GM15510 (cell line): Measurements from ENCODE around the gene KANK4.

Experiments
- POLR2A ChIP-seq: IDR thresholded peaks from 3 replicates; pipeline ENCODE4 v1.6.1; 2011; ENCODE audit warnings: borderline replicate concordance; ENCODE audit not compliant: insufficient read length; ENCODE audit errors: extremely low read depth

Gene KANK4

GRCh38 chr1:62317021-62317768 lies 2.0 kb downstream of the KANK4 start:
- no peak for TF ChIP-seq POLR2A

- TF ChIP-seq POLR2A, result no peak
These were observed 3.1 kb downstream of the KANK4 start for GRCh38 chr1:62316135-62316534.

DNA sequence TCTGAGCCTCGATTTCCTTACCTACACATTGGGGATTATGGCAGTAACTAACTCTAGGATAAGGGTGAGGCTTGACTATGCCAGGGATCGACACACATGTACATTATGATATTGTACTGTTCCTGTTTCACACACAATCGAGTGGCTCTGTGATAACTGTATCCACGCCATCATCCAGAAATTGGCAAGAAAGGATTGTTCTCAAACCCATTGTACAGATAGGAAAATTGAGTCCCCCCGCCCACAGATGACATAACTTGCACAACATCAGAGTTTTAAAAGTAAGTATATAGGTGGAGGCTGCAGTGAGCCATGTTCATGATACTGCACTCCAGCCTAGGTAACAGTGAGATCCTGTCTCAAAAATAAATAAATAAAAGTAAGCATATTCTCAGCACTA lies 3.8 kb downstream of the KANK4 start:
- TF ChIP-seq POLR2A, result no peak

- TF ChIP-seq POLR2A, result no peak
These were observed 4.5 kb downstream of the KANK4 start for GRCh38 chr1:62314454-62315350.

DNA sequence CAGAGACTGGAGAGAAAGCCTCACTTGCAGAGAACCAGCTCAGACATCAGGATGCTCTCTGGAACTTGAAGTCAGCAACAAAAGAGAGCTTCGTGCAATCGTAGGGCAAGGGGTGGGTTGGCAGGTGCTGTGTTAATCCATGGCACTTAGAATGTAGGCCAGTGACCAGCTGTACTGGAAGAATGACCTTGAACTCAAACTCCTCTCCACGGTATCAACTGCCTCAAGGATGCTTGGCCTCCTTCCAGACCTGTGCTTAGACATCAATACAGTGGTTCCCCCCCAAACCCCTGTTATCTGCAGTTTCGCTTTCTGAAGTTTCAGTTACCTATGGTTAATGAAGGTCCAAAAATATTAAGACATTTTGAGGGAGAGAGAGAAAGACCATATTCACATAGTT lies 6.5 kb downstream of the KANK4 start:
- no peak for TF ChIP-seq POLR2A

GRCh38 chr1:62311473-62311943 lies 7.7 kb downstream of the KANK4 start:
- TF ChIP-seq POLR2A, result no peak

DNA sequence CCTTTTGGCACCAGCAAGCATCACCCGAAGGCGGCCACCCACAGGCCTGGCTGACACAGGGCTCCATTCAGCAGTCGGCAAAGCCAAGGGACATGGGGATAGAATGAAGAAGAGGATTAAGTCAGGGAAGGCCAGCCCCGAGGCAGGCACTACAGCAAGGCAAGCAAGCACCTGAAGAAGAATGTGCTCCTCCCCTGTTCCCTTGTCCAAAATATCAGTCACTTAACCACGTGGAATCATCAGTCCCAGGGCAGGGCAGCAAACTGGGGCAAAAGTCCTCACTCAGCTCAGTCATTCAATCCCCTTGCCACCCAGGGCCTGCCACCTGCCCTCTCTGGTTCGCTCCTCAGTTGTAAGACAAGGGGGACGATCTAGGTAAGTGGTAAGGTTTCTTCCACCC lies 9.3 kb downstream of the KANK4 start:
- no peak for TF ChIP-seq POLR2A

DNA sequence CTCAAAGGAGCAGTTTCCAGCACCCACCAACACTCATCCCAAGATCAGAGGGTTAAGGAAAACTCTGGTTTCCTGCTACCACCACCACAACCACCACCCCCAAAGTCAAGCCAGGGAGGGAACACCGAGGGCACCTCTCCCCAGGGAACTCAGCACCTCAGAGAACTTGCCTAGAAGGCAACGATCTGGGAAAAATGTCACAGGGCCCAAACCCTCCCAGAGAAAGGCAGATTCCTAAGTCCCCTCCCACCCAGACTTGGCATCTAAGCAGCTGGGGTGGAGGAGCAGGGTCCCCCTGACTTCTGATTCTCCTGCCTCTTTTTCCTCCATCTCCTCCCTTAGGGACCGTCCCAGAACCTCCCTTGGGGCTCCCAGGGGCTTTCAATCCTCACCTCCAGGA lies 10.6 kb downstream of the KANK4 start:
- no peak for TF ChIP-seq POLR2A

DNA sequence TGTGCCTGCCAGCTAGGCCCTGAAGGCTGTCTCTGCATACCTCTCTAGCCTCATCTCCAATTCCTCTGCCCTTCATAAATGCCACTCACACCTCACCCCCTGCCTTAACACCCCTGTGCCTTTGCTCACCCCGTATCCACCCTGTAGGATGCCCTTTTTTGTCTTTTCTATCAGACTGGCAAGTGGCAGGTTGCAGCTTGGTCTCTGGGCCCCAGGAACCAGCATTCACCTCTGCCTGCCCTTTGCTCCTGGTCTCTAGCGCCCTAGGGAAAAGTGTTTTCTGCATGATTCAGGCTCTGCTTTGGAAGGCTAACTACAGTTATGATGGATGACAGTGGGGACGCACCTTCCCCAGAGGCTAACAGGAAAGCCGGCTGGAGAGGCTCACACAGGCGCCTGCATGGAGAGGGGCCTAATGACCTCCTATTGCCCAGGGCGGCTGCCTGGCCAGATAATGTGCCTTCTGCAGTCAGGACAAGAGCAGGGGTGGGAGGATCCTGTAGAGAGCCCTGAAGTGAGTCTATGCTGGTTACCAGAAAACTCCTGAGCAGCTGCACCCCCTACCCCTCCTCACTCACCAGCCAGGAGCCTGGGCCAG lies 11.2 kb downstream of the KANK4 start:
- TF ChIP-seq POLR2A, result no peak

DNA sequence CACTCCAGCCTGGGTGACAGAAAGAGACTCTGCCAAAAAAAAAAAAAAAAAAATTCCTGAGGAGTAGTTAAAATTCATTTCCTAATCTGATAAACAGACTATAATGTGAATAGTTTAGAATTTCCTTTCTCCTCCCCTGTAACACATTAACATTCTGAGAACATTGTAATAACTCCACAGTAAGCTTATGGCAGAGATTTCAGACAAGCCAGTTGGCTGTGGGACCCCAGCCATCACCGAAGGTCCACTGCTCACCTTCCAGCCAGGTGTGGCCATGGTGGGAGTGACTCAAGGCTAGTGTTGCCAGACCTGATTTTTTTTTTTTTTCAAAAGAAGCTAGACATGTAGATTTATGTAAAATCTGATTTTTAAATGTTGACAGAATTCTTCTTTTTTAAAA lies 11.8 kb downstream of the KANK4 start:
- no peak for TF ChIP-seq POLR2A

DNA sequence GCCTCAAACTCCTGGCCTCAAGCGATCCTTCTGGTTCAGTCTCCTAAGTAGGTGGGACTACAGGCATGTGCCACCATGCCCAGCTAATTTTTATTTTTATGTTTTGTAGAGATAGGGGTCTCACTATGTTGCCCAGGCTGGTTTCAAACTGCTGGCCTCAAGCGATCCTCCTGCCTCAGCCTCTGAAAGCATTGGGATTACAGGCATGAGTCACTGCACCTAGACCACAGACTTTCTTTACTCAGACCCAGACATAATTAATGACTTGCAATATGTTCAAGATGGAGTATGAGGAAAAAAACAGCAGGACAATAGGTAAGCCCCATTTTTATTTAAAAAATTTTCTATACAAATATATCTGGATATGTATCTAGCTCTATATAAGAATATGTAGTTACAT lies 13.2 kb downstream of the KANK4 start:
- no peak for TF ChIP-seq POLR2A

DNA sequence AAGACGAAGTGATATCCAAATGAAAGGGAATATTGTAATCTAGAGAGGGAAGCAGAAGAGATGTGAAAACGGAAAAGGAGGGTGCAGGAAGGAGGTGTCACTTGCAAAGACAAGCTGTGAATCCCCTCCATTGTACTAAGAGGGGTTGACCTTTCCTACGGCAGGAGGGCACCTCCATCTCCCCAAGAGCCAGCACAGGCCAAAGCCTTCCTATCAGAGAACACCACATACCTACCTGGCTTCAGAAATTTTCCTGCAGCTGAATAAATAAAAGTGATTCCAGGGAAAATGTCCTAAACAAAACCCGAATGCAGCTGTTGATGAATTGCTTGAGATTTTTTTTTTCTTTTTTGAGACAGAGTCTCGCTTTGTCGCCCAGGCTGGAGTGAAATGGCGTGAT lies 14.3 kb downstream of the KANK4 start:
- TF ChIP-seq POLR2A, result no peak

DNA sequence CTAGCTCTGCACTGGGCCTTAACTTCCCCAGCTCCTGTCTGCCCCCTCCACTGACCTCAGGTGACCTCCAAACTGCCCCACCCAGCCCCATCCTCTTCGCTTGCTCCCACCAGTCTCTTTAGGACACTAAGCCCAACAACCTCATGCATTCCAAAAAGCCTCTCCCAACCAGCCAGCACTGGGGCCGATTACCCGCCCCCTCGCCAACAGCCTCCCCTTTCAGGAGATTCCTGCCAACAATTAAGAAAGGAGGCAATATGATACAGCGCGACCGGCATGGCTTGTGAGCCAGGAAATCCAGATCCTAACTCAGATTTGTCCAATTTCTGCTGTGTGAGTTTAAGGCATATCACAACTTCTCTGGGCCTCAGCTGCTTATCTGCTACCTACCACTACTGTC lies 14.7 kb downstream of the KANK4 start:
- TF ChIP-seq POLR2A, result no peak

- TF ChIP-seq POLR2A, result no peak
These were observed 17.4 kb downstream of the KANK4 start for GRCh38 chr1:62301726-62302390.
